NCI-H187 treated with DMSO at 0.1 percent for 48 hours (cell line): ENCODE data around the gene PRR20A.
"Not testable (repeated sequence)": the region's sequence is repeated elsewhere in the genome, so short reads cannot be mapped to it uniquely, and the experiment has no call there.

Source experiments
- DNase-seq: peaks from one replicate; lab custom pipeline; 2025; lab: John Stamatoyannopoulos, UW

Gene PRR20A

DNA sequence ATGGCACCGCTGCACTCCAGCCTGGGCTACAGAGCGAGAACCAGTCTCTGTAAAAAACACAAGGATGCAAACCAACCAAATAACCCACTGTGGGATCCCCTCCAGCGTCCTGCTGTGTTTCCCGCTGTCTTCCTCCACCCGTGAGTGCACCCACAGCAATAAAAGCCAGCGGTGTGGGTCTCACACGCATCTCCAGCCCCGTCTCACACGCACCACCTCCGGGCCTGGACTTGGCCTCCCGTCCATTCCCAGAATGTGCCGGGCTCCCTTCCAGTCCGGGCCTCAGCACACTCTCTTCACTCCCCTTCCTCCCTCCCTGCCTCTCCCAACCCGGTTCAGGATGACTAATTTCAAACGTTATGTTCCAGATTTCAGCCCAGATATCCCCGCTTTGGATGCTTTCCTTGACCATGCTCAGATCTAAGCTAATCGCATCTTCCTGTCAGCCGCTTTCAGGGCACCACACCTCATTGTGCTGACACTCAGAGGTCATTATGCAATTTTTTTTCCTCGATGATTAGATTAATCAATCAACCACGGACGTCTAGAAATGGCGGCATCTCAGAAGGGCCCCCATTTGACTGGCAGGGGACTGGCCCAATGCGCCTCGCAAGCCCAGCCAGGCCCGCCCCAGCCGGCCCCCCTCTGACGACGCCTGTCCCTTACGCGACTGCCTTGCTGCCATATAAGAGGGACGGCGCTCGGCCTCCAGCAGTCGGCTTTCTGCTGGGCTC lies at the start of gene PRR20A:
TSS of gene PRR20A (plus strand) at position 684 of the 734 bp plus-strand sequence. CDS start 387 bp downstream, outside the sequence.
- not testable (repeated sequence) for DNase-seq

DNA sequence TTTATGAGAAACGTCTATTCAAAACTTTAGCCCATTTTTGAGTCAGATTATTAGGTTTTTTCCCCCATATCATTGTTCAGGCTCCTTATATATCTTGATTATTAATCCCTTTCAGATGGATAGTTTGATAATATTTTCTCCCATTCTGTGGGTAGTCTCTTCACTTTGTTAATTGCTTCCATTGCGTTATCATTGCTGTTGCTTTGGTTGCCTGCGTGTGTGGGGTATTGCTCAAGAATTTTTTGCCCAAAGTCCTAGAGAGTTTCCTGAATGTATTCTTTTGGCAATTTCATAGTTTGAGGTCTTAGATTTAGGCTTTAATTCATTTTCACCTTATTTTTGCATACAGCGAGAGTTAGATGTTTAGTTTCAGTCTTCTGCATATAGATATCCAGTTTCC lies 25.8 kb upstream of the PRR20A start:
- no peak for DNase-seq

DNA sequence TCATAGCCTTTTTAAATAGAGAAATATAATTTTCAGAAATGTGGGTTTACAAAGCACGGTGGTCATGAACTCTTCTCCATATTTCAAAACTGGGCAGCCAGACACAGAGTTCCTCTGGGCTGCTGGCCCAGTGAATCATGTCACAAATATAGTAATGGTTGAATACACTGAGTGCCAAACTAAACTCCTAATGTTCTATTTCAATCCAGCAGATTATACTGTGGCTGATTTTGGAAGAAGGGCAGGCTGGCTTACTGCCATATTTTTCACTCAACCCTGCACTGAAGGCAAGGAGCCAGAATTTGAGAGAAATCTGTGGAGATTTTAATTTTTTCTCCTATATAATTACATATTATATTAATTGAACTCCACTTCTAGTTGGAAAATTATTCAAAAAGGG lies 17.0 kb upstream of the PRR20A start:
- no peak for DNase-seq

DNA sequence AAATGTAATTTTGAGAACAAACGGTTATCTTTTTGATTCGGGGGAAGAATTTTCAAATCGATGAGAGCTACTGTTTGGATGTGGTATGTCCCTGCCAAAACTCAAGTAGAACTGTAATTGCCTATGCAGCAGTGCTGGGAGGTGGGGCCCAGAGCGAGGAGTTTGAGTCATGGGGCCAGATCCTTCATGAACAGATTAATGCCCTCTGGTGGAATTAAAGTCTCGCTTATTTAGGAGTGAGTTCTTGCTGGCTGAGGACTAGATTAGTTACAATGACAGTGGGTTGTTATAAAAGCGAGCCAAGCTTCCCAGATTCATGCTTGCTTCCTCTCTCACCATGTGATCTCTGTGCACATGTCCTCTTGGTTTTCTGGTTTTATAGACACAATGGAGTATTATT lies 11.8 kb upstream of the PRR20A start:
- no peak for DNase-seq

DNA sequence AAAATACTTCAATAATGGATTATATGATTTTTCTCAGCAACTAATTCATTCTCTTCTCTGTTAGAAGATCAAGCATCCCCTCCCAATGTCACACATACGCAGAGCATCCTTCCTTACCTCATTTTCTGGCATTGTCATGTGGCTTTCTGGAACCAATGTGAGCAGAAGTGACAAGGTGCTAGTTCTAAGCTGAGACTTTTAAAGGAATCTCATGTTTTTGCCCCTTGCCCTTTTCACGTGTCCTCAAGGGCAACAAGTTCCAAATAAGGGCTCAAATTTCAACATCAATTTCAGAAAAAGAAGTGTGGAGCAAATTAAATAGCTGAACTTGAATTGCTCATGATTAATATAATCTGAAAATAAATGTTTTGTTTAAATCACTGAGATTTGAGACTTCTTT lies 4.6 kb upstream of the PRR20A start:
- DNase-seq, result no peak

DNA sequence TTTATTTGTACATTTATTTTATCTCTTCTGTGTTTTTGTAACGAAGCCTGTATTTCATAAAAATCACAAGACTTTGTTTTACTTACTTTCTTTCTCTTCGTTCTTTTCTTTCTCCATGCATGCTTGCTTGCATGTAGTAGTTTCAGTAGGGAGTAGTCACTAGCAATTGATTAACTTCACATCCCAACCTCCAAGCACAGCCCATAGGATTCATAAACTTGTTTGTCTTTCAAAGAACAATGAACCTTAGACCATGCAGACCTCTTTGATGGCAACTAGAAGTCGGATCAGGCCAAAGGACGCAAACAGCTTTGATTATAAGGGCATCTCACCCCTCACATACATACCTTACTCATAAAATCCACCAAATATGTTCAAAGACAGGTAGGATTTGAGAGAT lies 3.1 kb upstream of the PRR20A start:
- DNase-seq, result no peak

DNA sequence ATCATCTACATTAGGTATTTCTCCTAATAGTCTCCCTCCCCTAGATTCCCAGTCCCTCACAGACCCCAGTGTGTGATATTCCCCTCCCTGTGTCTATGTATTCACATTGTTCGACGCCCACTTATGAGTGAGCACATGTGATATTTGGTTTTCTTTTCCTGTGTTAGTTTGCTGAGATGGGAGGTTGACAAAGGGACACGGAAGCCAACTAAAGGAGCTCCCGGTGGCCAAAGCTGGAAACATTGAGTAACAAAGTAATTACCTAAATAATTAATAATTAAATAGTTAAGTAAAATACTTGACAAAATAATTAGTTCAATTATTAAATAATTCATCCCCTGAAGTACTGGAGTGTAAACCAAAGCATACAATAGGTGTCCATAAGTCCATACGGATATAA lies 1.7 kb upstream of the PRR20A start:
- no peak for DNase-seq

DNA sequence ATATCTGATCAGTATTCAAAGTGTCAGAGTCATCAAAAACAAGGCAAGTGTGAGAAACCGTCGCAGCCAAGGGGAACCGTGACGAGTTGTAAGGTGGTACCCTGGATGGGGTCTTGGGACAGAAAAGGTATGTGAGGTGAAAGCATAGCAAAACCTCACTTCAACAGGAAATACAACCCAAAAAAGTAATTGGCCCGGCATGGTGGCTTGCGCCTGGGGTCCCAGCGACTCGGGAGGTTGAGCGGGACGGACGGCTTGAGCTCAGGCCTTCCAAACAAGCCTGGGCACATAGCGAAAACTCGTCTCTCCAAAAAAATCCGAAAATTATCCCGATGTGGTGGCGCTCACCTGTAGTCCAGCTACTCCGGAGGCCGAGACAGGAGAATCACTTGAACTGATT lies 937 bp upstream of the PRR20A start:
- not testable (repeated sequence) for DNase-seq

DNA sequence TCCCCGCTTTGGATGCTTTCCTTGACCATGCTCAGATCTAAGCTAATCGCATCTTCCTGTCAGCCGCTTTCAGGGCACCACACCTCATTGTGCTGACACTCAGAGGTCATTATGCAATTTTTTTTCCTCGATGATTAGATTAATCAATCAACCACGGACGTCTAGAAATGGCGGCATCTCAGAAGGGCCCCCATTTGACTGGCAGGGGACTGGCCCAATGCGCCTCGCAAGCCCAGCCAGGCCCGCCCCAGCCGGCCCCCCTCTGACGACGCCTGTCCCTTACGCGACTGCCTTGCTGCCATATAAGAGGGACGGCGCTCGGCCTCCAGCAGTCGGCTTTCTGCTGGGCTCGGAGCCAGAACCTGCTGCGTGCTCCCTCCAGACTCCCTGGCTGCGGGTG lies 6.5 kb downstream of the PRR20A start, which contains the start of gene PRR20B:
TSS of gene PRR20B (plus strand) at position 301 of the 400 bp plus-strand sequence. CDS start 387 bp downstream, outside the sequence.
- DNase-seq, result not testable (repeated sequence)

DNA sequence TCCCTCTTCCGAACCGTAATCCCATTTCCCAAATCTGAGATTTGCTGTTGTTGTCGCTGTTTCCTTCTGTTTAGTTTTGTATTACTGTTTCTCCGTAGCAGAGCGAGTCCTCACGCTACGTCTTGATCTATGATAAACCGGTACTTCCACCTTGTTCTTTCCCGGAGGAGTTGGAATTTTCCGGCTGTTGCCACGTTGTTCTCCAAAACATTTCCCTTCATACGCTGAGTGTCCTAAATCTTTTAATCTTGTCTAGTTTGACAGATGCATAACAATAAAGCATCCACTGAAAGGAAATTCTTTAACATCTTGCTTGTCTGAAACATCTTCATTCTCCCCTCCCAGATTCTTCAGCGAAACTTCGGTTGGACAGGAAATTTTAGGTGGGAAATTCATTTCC lies 7.4 kb downstream of the PRR20A start:
- not testable (repeated sequence) for DNase-seq

DNA sequence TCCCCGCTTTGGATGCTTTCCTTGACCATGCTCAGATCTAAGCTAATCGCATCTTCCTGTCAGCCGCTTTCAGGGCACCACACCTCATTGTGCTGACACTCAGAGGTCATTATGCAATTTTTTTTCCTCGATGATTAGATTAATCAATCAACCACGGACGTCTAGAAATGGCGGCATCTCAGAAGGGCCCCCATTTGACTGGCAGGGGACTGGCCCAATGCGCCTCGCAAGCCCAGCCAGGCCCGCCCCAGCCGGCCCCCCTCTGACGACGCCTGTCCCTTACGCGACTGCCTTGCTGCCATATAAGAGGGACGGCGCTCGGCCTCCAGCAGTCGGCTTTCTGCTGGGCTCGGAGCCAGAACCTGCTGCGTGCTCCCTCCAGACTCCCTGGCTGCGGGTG lies 13.0 kb downstream of the PRR20A start, which contains the start of gene PRR20C:
TSS of gene PRR20C (plus strand) at position 301 of the 400 bp plus-strand sequence. CDS start 387 bp downstream, outside the sequence.
- DNase-seq, result not testable (repeated sequence)

DNA sequence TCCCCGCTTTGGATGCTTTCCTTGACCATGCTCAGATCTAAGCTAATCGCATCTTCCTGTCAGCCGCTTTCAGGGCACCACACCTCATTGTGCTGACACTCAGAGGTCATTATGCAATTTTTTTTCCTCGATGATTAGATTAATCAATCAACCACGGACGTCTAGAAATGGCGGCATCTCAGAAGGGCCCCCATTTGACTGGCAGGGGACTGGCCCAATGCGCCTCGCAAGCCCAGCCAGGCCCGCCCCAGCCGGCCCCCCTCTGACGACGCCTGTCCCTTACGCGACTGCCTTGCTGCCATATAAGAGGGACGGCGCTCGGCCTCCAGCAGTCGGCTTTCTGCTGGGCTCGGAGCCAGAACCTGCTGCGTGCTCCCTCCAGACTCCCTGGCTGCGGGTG lies 19.6 kb downstream of the PRR20A start, which contains the start of gene PRR20D:
TSS of gene PRR20D (plus strand) at position 301 of the 400 bp plus-strand sequence. CDS start 387 bp downstream, outside the sequence.
- DNase-seq, result not testable (repeated sequence)

DNA sequence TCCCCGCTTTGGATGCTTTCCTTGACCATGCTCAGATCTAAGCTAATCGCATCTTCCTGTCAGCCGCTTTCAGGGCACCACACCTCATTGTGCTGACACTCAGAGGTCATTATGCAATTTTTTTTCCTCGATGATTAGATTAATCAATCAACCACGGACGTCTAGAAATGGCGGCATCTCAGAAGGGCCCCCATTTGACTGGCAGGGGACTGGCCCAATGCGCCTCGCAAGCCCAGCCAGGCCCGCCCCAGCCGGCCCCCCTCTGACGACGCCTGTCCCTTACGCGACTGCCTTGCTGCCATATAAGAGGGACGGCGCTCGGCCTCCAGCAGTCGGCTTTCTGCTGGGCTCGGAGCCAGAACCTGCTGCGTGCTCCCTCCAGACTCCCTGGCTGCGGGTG lies 26.2 kb downstream of the PRR20A start, which contains the start of gene PRR20E:
TSS of gene PRR20E (plus strand) at position 301 of the 400 bp plus-strand sequence. CDS start 387 bp downstream, outside the sequence.
- not testable (repeated sequence) for DNase-seq

DNA sequence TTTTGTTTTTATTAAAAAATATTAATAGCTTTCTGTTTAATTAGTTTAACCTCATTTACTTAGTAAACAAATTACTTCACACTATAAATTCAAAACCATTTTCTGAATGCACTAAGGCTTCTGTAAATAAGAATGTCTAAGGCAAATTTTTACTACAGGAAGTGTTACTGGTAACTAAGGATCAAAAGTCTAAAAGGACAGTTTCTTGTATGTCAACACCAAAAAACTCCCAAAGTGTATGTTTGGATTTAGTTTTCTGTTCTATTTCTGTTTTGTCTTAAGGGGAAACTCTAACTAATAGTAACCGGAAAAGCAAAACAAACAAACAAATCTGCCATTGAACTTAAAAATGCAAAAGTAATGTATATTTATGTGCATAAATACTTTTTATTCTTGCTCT lies 50.9 kb downstream of the PRR20A start:
- no peak for DNase-seq
